ENCODE measurements around the gene CRABP1. TPM values are rescaled to one million over a fixed set of nuclear protein-coding genes. Genes with fewer than 3 reads are reported as not detected.

The CRABP1 gene
- total RNA-seq, 2 donors from 2014 or later: not detected

- WGBS: 80% methylated on average over 4 of the region's 4 CpGs
- Histone ChIP-seq H3K27me3 (replicated peaks; ENCODE audit: insufficient read depth) (no peaks in the 10 kb centered on the region), H3K4me3 (no peak overlapping the region), H3K9me3 (no peaks in the 10 kb centered on the region), H3K36me3 (no peaks in the 10 kb centered on the region), H3K27ac (no peak overlapping the region), H3K4me1 (replicated peaks) (no peaks in the 10 kb centered on the region)
- intact Hi-C loops (cut with DNase I): no loop called here
- TF ChIP-seq POLR2AphosphoS5 (IDR thresholded peaks at IDR 0.05) (no peak), CTCF (IDR thresholded peaks at IDR 0.05) (no peak), POLR2A (IDR thresholded peaks at IDR 0.05) (no peak)
- no peak for DNase-seq (ENCODE audit: low spot score)
Observed at GRCh38 chr15:78321786-78322185, 18.4 kb upstream of the CRABP1 start.

- intact Hi-C loops (cut with DNase I): no loop called here
- WGBS: 71% methylated on average over 15 of the region's 15 CpGs
- Histone ChIP-seq H3K36me3 (no peaks in the 10 kb centered on the region), H3K4me1 (replicated peaks) (no peaks in the 10 kb centered on the region), H3K9me3 (no peaks in the 10 kb centered on the region), H3K27me3 (replicated peaks; ENCODE audit: insufficient read depth) (no peaks in the 10 kb centered on the region), H3K27ac (no peak overlapping the region), H3K4me3 (no peak overlapping the region)
- no peak for TF ChIP-seq POLR2A (IDR thresholded peaks at IDR 0.05)
- no peak for TF ChIP-seq POLR2AphosphoS5 (IDR thresholded peaks at IDR 0.05)
- no peak for TF ChIP-seq CTCF (IDR thresholded peaks at IDR 0.05)
- no peak for DNase-seq (ENCODE audit: low spot score)
Observed at GRCh38 chr15:78322243-78322642, 17.9 kb upstream of the CRABP1 start.

- no peaks in the 10 kb centered on the region for H3K36me3 ChIP-seq
- no peak overlapping the region for H3K4me3 ChIP-seq
- no peak for DNase-seq (ENCODE audit: low spot score)
- no peaks in the 10 kb centered on the region for H3K9me3 ChIP-seq
- no peaks in the 10 kb centered on the region for H3K4me1 ChIP-seq (replicated peaks)
- no peak for TF ChIP-seq POLR2AphosphoS5 (IDR thresholded peaks at IDR 0.05)
- TF ChIP-seq POLR2A (IDR thresholded peaks at IDR 0.05): no peak
- TF ChIP-seq CTCF (IDR thresholded peaks at IDR 0.05): no peak
- no peak overlapping the region for H3K27ac ChIP-seq
- intact Hi-C loops (cut with DNase I): no loop called here
- H3K27me3 ChIP-seq (replicated peaks; ENCODE audit: insufficient read depth): no peaks in the 10 kb centered on the region
- WGBS: 85% methylated on average over 18 of the region's 19 CpGs
Observed at GRCh38 chr15:78322724-78323521, 17.2 kb upstream of the CRABP1 start.

- DNase-seq (ENCODE audit: low spot score): no peak
- Histone ChIP-seq H3K4me1 (replicated peaks) (no peaks in the 10 kb centered on the region), H3K36me3 (no peaks in the 10 kb centered on the region), H3K9me3 (no peaks in the 10 kb centered on the region), H3K27me3 (replicated peaks; ENCODE audit: insufficient read depth) (no peaks in the 10 kb centered on the region), H3K27ac (no peak overlapping the region), H3K4me3 (no peak overlapping the region)
- 76% methylated on average over 7 of the region's 7 CpGs for WGBS
- TF ChIP-seq CTCF (IDR thresholded peaks at IDR 0.05) (no peak), POLR2A (IDR thresholded peaks at IDR 0.05) (no peak), POLR2AphosphoS5 (IDR thresholded peaks at IDR 0.05) (no peak)
- intact Hi-C loops (cut with DNase I): no loop called here
Observed at GRCh38 chr15:78323693-78324092, 16.5 kb upstream of the CRABP1 start.

- WGBS: 96% methylated on average over 5 of the region's 5 CpGs
- no peak for TF ChIP-seq POLR2A (IDR thresholded peaks at IDR 0.05)
- TF ChIP-seq CTCF (IDR thresholded peaks at IDR 0.05): no peak
- no peak for TF ChIP-seq POLR2AphosphoS5 (IDR thresholded peaks at IDR 0.05)
- intact Hi-C loops (cut with DNase I): no loop called here
- Histone ChIP-seq H3K27ac (no peak overlapping the region), H3K36me3 (no peaks in the 10 kb centered on the region), H3K9me3 (no peaks in the 10 kb centered on the region), H3K4me1 (replicated peaks) (no peaks in the 10 kb centered on the region), H3K27me3 (replicated peaks; ENCODE audit: insufficient read depth) (no peaks in the 10 kb centered on the region), H3K4me3 (no peak overlapping the region)
- no peak for DNase-seq (ENCODE audit: low spot score)
Observed at GRCh38 chr15:78324144-78324543, 16.0 kb upstream of the CRABP1 start.
